ENCODE data around the gene LHFPL3.

The LHFPL3 gene

GRCh38 chr7:104823177-104823576 lies 494.8 kb downstream of the LHFPL3 start:
- no peak overlapping the region for H3K4me3 ChIP-seq (ENCODE audit: low read depth, low read length)
- no peak for TF ChIP-seq CTCF (IDR thresholded peaks at IDR 0.05; ENCODE audit: low read depth, low read length)

GRCh38 chr7:104825099-104825498 lies 496.7 kb downstream of the LHFPL3 start:
- TF ChIP-seq CTCF (IDR thresholded peaks at IDR 0.05; ENCODE audit: low read depth, low read length): no peak
- no peak overlapping the region for H3K4me3 ChIP-seq (ENCODE audit: low read depth, low read length)

DNA sequence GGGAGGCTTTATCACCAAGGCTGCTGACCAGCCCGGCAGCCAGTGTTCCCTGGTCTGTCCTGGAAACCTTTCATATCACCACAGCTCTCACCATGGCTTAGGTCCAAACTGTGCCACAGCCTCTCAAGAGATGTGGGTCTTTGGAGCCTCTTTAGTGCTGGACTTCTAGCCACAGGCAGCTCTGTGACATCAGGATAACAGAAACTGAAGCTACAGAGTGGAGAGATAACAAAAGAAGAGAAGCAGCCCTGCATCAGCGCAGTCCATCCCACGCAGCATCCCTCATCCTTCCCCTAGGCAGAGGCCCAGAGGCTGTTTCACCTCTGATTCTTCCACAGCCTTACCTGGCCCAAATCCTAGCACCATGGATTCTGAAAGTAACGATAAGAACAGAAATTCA lies 497.7 kb downstream of the LHFPL3 start:
- H3K4me3 ChIP-seq (ENCODE audit: low read depth, low read length): no peak overlapping the region
- TF ChIP-seq CTCF (IDR thresholded peaks at IDR 0.05; ENCODE audit: low read depth, low read length): no peak

DNA sequence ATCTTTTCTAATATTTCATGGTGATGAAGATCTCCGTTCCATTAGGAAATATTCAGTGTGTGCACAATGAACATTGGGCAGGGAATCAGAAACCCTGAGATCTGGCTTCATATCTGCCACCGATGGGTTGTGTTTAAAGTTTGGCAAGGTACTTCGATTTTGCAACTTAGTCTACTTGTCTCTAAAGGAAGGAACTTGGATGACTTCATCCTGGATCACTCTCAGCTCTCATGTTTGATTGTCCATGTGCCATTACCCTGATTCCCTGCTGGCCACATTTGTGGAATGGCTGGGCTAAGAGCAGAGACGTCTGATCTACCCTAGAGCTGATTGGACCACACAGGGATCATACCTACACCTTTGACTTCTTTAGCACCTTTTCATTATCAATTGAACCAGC lies 508.6 kb downstream of the LHFPL3 start:
- TF ChIP-seq CTCF (IDR thresholded peaks at IDR 0.05; ENCODE audit: low read depth, low read length): no peak
- H3K4me3 ChIP-seq (ENCODE audit: low read depth, low read length): no peak overlapping the region

- no peak for TF ChIP-seq CTCF (IDR thresholded peaks at IDR 0.05; ENCODE audit: low read depth, low read length)
- H3K4me3 ChIP-seq (ENCODE audit: low read depth, low read length): no peak overlapping the region
These were observed 510.3 kb downstream of the LHFPL3 start for GRCh38 chr7:104838537-104839299.

GRCh38 chr7:104839842-104840241 lies 511.4 kb downstream of the LHFPL3 start:
- TF ChIP-seq CTCF (IDR thresholded peaks at IDR 0.05; ENCODE audit: low read depth, low read length): no peak
- no peak overlapping the region for H3K4me3 ChIP-seq (ENCODE audit: low read depth, low read length)

- no peak overlapping the region for H3K4me3 ChIP-seq (ENCODE audit: low read depth, low read length)
- no peak for TF ChIP-seq CTCF (IDR thresholded peaks at IDR 0.05; ENCODE audit: low read depth, low read length)
These were observed 513.4 kb downstream of the LHFPL3 start for GRCh38 chr7:104841798-104842197.

Measured in WI38 (cell line).